HG02970 (cell line): ENCODE data around the gene HMGB2.

ENCODE experiments used
- ATAC-seq: cut with Tn5 transposase; IDR thresholded peaks from one replicate; pipeline ENCODE4 v1.9.1; 2021; ENCODE audit warnings: mild to moderate bottlenecking, moderate library complexity, moderate number of reproducible peaks; ENCODE audit not compliant: unreplicated experiment, low FRiP score

The HMGB2 gene

DNA sequence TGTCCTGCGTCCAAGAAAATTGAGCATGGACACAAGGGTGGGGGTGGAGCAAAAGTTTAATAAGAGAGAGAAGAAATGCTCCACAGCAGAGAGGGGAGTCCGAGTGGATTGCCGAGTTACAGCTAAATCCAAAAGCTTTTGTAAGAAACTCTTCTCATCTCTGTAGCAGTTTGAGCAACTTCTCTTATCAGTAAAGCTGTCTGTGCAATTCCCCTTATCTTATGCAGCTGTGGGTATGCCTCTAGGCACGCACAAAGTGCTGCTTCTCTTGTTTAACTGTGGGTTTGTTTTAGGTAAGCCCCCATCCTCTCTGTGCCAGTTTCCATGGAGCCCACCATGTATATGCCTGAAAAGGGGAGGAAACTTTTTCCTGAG lies 44.8 kb downstream of the HMGB2 start:
- ATAC-seq: no peak

DNA sequence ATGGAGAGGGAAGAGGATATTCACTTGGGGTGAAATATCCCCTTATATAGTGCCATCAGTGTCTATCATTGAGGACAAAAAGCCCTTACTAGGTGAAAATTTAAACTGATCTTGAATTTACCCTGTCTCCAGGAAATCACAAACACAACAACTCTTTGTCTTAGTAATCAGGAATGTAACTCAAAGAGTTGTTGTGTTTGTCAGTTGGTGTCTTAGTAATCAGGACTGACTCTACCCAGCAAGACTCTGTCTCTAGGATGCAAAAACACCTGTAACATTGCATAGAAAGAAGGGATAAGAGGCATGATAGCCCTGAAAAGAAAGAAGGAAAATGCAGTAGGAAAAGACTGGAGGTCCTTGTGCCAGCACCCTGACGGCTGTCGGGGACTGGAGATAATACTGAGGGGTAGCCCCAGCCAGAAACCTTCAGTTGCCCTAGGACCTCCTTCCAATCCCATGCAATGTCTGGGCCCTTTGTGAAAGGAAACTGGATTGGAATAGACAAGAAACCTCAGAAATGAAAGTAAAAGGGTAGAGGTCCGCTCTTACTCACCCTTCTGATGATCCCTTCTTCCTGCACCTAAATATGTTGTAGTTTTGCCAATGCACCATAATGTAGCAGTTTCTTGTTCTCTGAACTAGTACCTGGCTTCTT lies 45.3 kb downstream of the HMGB2 start:
- no peak for ATAC-seq

DNA sequence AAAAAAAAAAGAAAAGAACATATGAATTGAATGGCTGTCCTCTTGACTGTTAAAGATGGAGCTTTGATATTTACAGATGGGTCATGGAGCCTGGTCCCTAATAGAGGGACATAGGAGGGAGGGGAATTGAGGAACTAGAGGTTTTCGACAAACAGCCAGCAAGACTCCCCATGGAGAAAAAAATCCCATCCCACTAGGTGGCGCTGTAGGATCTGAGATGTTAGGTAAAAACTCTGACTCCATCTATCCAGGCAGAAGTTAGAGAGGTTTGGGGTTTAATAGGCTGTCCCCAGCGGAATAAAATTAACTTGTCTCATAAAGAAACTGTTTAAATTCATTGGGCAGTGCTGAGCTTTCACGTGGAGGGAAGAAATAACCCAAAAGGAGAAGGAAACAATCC lies 45.9 kb downstream of the HMGB2 start:
- no peak for ATAC-seq

DNA sequence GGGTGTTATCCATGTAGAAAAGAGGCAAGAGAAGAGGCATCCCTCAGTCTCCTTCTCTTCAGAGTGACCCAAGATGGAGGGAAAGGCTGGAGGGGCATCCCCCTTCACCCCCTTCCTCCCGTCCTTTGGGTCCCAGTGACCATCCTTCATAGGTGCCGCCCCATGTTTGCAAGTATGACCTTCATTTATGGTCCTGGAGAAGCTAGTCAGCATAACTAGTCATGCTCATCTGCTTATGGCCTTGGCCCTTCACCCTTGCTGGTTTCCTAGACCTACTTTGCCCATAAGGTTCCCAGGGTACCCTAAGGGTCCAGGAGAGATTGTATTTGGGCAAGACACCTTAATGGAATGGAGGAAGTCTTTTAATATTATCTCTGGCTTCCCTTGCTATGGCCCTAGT lies 46.7 kb downstream of the HMGB2 start:
- ATAC-seq: no peak

DNA sequence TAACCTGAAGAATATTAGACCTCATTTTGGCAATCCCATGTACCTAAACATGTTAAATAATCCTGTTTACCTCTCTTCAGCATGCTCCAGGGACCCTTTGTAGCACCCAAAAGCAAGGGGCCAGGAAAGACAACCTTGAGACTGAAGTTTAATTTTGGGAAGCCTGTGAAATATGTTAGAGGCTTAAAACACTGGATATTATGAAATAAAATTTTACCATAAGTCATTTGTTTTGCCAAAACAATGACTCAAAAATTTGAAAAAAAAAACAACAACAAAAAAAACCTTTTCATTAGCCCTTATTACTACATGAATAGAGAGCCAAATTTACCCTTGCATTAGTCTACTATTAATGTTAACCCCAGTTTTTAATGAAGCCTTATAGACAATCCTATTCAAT lies 49.7 kb downstream of the HMGB2 start:
- ATAC-seq: no peak

DNA sequence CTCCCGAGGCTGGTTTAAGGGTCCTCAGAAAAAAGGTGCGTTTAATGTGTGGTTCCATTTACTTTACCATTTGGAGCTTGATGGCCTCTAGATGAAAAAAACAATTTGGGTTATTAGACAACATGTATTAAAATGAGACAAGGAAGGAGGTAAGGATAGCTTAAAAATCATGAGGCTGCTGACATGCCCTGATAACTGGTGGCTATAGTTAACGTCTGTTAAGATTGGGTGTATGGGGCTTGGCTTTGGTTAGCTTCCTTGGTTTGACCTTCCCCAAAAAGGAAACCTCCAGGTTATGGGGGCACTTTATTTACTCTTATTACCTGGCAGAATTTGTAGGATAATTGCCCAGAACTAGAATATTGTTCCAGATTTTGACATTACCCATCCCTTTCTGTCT lies 51.5 kb downstream of the HMGB2 start:
- ATAC-seq: no peak

DNA sequence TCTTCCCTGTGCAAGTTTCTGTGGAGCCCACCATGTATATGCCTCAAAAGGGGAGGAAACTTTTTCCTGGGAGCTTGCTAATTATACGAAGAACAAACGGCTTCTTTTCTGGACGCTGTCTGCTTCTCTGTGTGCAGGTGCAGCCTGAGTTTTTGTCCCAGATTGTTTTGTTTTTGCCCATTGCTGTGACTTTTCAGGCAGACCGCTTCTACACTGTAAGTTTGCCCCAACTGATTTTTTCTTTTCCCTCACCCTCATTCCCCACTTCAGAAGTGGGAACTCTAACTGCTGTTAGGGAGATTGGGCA lies 51.9 kb downstream of the HMGB2 start:
- ATAC-seq: no peak

DNA sequence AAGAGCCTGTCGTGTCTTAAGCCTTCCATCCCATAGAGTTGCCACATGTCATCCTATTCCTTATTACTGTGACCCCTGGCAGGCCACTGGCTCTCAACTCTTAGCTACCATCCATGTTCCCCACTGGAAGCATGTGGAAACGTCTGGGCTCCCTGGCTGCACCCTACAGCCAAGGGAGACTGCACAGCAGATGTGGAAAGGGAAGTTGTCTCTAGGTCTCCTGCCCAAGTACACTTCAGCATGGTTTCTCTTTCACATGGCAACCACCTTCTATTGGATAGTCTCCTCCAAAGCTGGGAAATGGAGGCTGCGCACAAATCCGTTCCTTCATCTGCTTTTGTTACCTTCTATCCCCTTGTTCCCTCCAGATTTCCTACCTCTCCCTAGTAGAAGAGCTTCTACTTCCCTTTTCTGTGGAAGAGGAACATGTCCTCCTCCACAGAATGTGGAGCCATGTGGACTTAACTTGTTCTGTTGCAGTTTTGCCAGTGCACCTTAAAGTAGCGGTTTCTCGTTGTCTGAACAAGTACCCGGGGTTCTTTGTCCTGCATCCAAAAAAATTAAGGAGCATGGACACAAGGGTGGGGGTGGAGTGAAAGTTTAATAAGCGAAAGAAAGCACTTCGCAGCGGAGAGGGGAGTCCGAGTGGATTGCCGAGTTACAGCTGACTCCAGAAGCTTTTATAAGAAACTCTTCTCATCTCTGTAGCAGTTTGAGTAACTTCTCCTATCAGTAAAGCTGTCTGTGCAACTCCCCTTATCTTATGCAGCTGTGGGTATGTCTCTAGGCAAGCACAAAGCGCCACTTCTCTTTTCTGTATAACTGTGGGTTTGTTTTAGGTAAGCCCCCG lies 52.5 kb downstream of the HMGB2 start:
- no peak for ATAC-seq
